ENCODE measurements around the gene SNN. TPM values are rescaled to one million over a fixed set of nuclear protein-coding genes. Genes with fewer than 3 reads are reported as not detected.

SNN gene
- total RNA-seq, 1 experiment from 2014 or later, result 26.0 TPM

- no peak for DNase-seq
- Mint-ChIP-seq H3K27me3 (ENCODE audit: unreplicated experiment) (no peaks in the 10 kb centered on the region), H3K4me3 (ENCODE audit: low read depth, unreplicated experiment) (no peak overlapping the region), H3K27ac (ENCODE audit: unreplicated experiment) (no peak overlapping the region), H3K36me3 (ENCODE audit: insufficient read depth, unreplicated experiment) (peaks cover 40% of the 10 kb centered on the region), H3K4me1 (ENCODE audit: low read depth, unreplicated experiment) (peaks cover 57% of the 10 kb centered on the region), H3K9me3 (ENCODE audit: low read depth, unreplicated experiment) (no peaks in the 10 kb centered on the region)
- BruUV-seq (replicated peaks), result no TSS peak
- intact Hi-C loops (cut with micrococcal nuclease; ENCODE audit: unreplicated experiment), result loop anchor here (10.0 kb wide), 1 partner anchor 274 kb away; no protein-coding TSS in a partner anchor
- CTCF ChIA-PET, result no interaction called here
- no peak for TF ChIP-seq CTCF (IDR thresholded peaks at IDR 0.05; ENCODE audit: unreplicated experiment)
Measured at GRCh38 chr16:11679250-11679649, 11.0 kb downstream of the SNN start.

- no peak overlapping the region for H3K4me3 Mint-ChIP-seq (ENCODE audit: low read depth, unreplicated experiment)
- no peaks in the 10 kb centered on the region for H3K27me3 Mint-ChIP-seq (ENCODE audit: unreplicated experiment)
- no peak for DNase-seq
- intact Hi-C loops (cut with micrococcal nuclease; ENCODE audit: unreplicated experiment), result loop anchor here (10.0 kb wide), 1 partner anchor 275 kb away; no protein-coding TSS in a partner anchor
- H3K36me3 Mint-ChIP-seq (ENCODE audit: insufficient read depth, unreplicated experiment), result peaks cover 45% of the 10 kb centered on the region
- no peak overlapping the region for H3K27ac Mint-ChIP-seq (ENCODE audit: unreplicated experiment)
- H3K4me1 Mint-ChIP-seq (ENCODE audit: low read depth, unreplicated experiment), result peaks cover 47% of the 10 kb centered on the region
- no peak for TF ChIP-seq CTCF (IDR thresholded peaks at IDR 0.05; ENCODE audit: unreplicated experiment)
- H3K9me3 Mint-ChIP-seq (ENCODE audit: low read depth, unreplicated experiment), result no peaks in the 10 kb centered on the region
- BruUV-seq (replicated peaks), result no TSS peak
- CTCF ChIA-PET, result interaction anchor here (1.1 to 1.2 kb wide), 2 partner anchors 11 to 16 kb away, joined by 3 read pairs; no protein-coding TSS in a partner anchor
Measured at GRCh38 chr16:11679941-11680911, 12.0 kb downstream of the SNN start.

- BruUV-seq (replicated peaks), result no TSS peak
- CTCF ChIA-PET, result no interaction called here
- intact Hi-C loops (cut with micrococcal nuclease; ENCODE audit: unreplicated experiment), result no loop called here
- H3K4me1 Mint-ChIP-seq (ENCODE audit: low read depth, unreplicated experiment), result peaks cover 37% of the 10 kb centered on the region
- H3K4me3 Mint-ChIP-seq (ENCODE audit: low read depth, unreplicated experiment), result no peak overlapping the region
- DNase-seq, result no peak
- H3K9me3 Mint-ChIP-seq (ENCODE audit: low read depth, unreplicated experiment), result no peaks in the 10 kb centered on the region
- H3K27me3 Mint-ChIP-seq (ENCODE audit: unreplicated experiment), result no peaks in the 10 kb centered on the region
- H3K27ac Mint-ChIP-seq (ENCODE audit: unreplicated experiment), result no peak overlapping the region
- no peak for TF ChIP-seq CTCF (IDR thresholded peaks at IDR 0.05; ENCODE audit: unreplicated experiment)
- peaks cover 44% of the 10 kb centered on the region for H3K36me3 Mint-ChIP-seq (ENCODE audit: insufficient read depth, unreplicated experiment)
Measured at GRCh38 chr16:11681556-11681955, 13.3 kb downstream of the SNN start.

- Mint-ChIP-seq H3K4me1 (ENCODE audit: low read depth, unreplicated experiment) (peaks cover 34% of the 10 kb centered on the region), H3K27me3 (ENCODE audit: unreplicated experiment) (no peaks in the 10 kb centered on the region), H3K27ac (ENCODE audit: unreplicated experiment) (no peak overlapping the region), H3K4me3 (ENCODE audit: low read depth, unreplicated experiment) (no peak overlapping the region), H3K9me3 (ENCODE audit: low read depth, unreplicated experiment) (no peaks in the 10 kb centered on the region), H3K36me3 (ENCODE audit: insufficient read depth, unreplicated experiment) (peaks cover 46% of the 10 kb centered on the region)
- TF ChIP-seq CTCF (IDR thresholded peaks at IDR 0.05; ENCODE audit: unreplicated experiment), result no peak
- CTCF ChIA-PET, result interaction anchor here (0.8 kb wide), 1 partner anchor 180 kb away, joined by 3 read pairs; no protein-coding TSS in a partner anchor
- intact Hi-C loops (cut with micrococcal nuclease; ENCODE audit: unreplicated experiment), result no loop called here
- no TSS peak for BruUV-seq (replicated peaks)
- no peak for DNase-seq
Measured at GRCh38 chr16:11681976-11682654, 13.9 kb downstream of the SNN start.

Data from Calu3 (cell line).